DND-41 (cell line): ENCODE data around the gene PMP22.

Source experiments
- ATAC-seq: fragments of 200-7000 bp; cut with Tn5 transposase; 3 replicates; pipeline ENCODE4 v1.9.1; 2021; ENCODE audit warnings: low read depth; ENCODE audit not compliant: insufficient read depth
- DNase-seq: peaks from one replicate; pipeline ENCODE4 v3.0.0-alpha.2; 2020
- H2AFZ ChIP-seq: 2 replicates; pipeline ENCODE4 v1.6.0; 2012; ENCODE audit warnings: low read depth, low read length
- H3K27ac ChIP-seq: 2 replicates; pipeline ENCODE4 v1.5.1; 2012; ENCODE audit warnings: low read length, inconsistent platforms
- H3K27me3 ChIP-seq: fragments of 200-600 bp; sonication (generic); 2 replicates; pipeline ENCODE4 v1.6.0; 2012; ENCODE audit warnings: low read length, mild to moderate bottlenecking, inconsistent platforms; ENCODE audit not compliant: insufficient read depth, poor library complexity
- H3K36me3 ChIP-seq: 2 replicates; pipeline ENCODE4 v1.5.1; 2012; ENCODE audit warnings: low read length, inconsistent platforms; ENCODE audit not compliant: insufficient read depth
- H3K4me1 ChIP-seq: 2 replicates; pipeline ENCODE4 v1.5.1; 2012; ENCODE audit warnings: mild to moderate bottlenecking, low read length; ENCODE audit not compliant: insufficient read depth
- H3K4me2 ChIP-seq: 2 replicates; pipeline ENCODE4 v1.6.0; 2012; ENCODE audit warnings: mild to moderate bottlenecking, moderate library complexity, low read length, inconsistent platforms; ENCODE audit not compliant: insufficient read depth
- H3K4me3 ChIP-seq, 2 experiments: fragments of 200-600 bp in 1 of 2; shearing (Covaris generic) in 1 of 2; 2 replicates each; pipeline ENCODE4 v1.5.1; 2012 to 2016; ENCODE audit warnings: inconsistent platforms in 2 of 2, low read length in 2 of 2, mild to moderate bottlenecking in 2 of 2, low read depth in 1 of 2, moderate library complexity in 1 of 2
- H3K79me2 ChIP-seq: 2 replicates; pipeline ENCODE4 v1.6.0; 2012; ENCODE audit warnings: low read length, inconsistent platforms; ENCODE audit not compliant: insufficient read depth
- H3K9ac ChIP-seq: 2 replicates; pipeline ENCODE4 v1.6.0; 2012; ENCODE audit warnings: low read depth, mild to moderate bottlenecking, inconsistent platforms, low read length, moderate library complexity
- H3K9me3 ChIP-seq: 2 replicates; pipeline ENCODE4 v1.5.1; 2012; ENCODE audit warnings: low read length, moderate library complexity, mild to moderate bottlenecking, inconsistent platforms; ENCODE audit not compliant: insufficient read depth, severe bottlenecking
- H4K20me1 ChIP-seq: 2 replicates; pipeline ENCODE4 v1.6.0; 2012; ENCODE audit warnings: low read length; ENCODE audit not compliant: insufficient read depth
- CTCF ChIP-seq: IDR thresholded peaks from 2 replicates; pipeline ENCODE4 v1.5.1; 2012; ENCODE audit warnings: borderline replicate concordance, low read length, moderate library complexity, mild to moderate bottlenecking; ENCODE audit not compliant: poor library complexity, severe bottlenecking; ENCODE audit errors: extremely low read depth
- EZH2 ChIP-seq: IDR thresholded peaks from 3 replicates; pipeline ENCODE4 v1.6.1; 2012; ENCODE audit warnings: borderline replicate concordance, low read depth, mild to moderate bottlenecking, moderate library complexity, low read length, inconsistent platforms; ENCODE audit not compliant: severe bottlenecking

PMP22 gene

DNA sequence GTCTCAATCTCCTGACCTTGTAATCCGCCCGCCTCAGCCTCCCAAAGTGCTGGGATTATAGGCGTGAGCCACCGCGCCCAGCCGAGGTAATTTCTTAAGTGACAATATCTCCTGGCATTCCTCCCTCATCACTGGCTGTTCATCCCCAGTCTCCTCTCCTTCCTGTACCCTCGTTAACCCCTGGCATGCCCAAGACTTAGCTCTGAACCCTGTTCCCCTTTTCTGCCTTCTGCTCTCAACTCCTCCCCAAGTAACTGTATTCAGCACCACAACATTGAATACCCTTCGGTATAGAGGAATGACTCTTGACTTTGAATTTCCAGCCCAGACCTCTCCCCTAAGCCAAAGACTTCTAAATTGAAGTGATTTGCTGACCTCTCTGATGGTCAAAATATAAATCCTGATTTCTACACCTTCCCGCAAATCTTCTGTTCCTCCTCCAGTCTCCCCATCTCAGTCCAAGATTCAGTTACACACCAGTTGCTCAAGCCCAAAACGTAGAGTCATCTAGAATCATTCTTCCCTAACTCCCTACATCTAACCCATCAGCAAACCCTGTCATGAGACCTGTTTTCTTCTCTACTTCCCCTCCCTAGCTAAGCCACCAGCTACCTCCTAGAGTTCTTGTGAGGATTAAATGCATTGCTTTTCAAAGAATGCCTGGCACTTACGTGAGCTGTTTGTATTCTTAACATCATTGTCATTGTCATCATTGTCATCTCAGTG is 14.8 kb downstream of the PMP22 start:
- ATAC-seq: no peak
- H3K4me1 ChIP-seq: no peaks in the 10 kb centered on the region
- no peak for DNase-seq
- no peaks in the 10 kb centered on the region for H4K20me1 ChIP-seq
- H3K9me3 ChIP-seq: no peaks in the 10 kb centered on the region
- H3K9ac ChIP-seq: no peak overlapping the region
- H3K79me2 ChIP-seq: no peaks in the 10 kb centered on the region
- H2AFZ ChIP-seq: no peak overlapping the region
- H3K36me3 ChIP-seq: no peaks in the 10 kb centered on the region
- no peak overlapping the region for H3K4me3 ChIP-seq
- TF ChIP-seq CTCF: no peak
- no peak for TF ChIP-seq EZH2
- no peak overlapping the region for H3K4me2 ChIP-seq
- H3K27ac ChIP-seq: no peak overlapping the region
- H3K27me3 ChIP-seq: no peaks in the 10 kb centered on the region

- DNase-seq (no peak), ATAC-seq (no peak)
- H3K4me3 ChIP-seq: no peak overlapping the region
- no peaks in the 10 kb centered on the region for H4K20me1 ChIP-seq
- H2AFZ ChIP-seq: no peak overlapping the region
- no peak overlapping the region for H3K27ac ChIP-seq
- H3K27me3 ChIP-seq: no peaks in the 10 kb centered on the region
- H3K4me2 ChIP-seq: no peak overlapping the region
- TF ChIP-seq CTCF: no peak
- TF ChIP-seq EZH2: no peak
- no peaks in the 10 kb centered on the region for H3K4me1 ChIP-seq
- H3K9ac ChIP-seq: no peak overlapping the region
- no peaks in the 10 kb centered on the region for H3K79me2 ChIP-seq
- no peaks in the 10 kb centered on the region for H3K36me3 ChIP-seq
- H3K9me3 ChIP-seq: no peaks in the 10 kb centered on the region
These were observed 15.6 kb downstream of the PMP22 start for GRCh38 chr17:15249487-15249886.

DNA sequence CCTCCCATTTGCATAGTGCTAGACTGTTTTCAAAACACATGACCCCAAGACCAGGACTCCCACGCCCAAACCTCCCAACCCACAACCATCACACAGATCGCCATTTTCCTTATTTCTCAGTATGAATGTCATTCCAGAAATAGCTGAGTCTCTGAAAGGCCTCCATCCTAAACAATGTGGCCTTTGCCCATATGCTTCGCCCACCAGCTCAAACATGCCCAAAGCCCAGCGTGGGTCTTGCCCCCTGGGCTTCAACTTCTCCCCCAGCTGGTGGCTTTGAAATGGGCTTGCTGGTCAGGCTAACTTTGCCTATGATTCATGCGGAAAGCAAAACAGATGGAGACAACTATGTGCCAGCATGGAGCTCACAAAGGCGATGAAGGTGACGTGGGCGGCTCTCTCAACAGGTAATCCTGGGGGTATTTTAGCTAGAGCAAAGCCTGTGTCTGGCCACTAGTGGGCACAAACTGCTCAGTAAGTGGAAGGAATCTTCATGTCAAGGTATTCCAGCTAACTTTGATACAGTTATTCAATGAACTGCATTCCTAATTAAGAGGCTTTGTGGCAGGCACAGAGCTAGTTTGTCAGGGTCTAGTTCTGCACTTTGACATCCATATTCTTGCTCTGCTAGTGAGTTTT is 17.1 kb downstream of the PMP22 start:
- H3K4me2 ChIP-seq: no peak overlapping the region
- no peaks in the 10 kb centered on the region for H3K79me2 ChIP-seq
- no peak overlapping the region for H3K4me3 ChIP-seq
- H2AFZ ChIP-seq: no peak overlapping the region
- ATAC-seq: no peak
- no peak overlapping the region for H3K9ac ChIP-seq
- no peaks in the 10 kb centered on the region for H4K20me1 ChIP-seq
- no peaks in the 10 kb centered on the region for H3K27me3 ChIP-seq
- H3K4me1 ChIP-seq: no peaks in the 10 kb centered on the region
- no peak overlapping the region for H3K27ac ChIP-seq
- TF ChIP-seq EZH2: no peak
- peak; percentile 42 for TF ChIP-seq CTCF
- no peaks in the 10 kb centered on the region for H3K9me3 ChIP-seq
- DNase-seq: no peak
- H3K36me3 ChIP-seq: no peaks in the 10 kb centered on the region
